ENCODE measurements around the gene NPW.

Gene NPW

DNA sequence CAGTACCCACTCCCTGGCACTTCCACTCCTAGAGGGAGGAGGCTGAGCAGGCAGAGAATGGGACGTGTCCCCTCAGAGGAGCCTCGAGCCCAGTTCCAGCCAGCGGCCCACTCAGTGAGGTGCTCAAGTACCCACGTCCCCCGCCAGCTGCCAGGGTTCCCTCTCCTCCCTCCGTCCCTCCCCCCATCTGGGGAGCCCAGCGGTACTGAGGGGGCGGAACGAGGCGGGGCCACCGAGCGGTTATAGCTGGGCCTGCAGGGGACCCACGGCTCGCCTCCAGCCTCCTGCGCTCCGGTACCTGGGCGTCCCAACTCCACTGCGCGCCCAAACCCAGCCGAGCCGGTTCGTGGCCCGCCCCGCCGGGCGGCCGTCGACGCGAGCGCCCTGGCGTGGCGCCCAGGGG is at the start of gene NPW:
Gene NPW, plus strand, starts transcription at position 268 of the 403 bp plus-strand sequence.
- DNase-seq = peak; percentile 50

DNA sequence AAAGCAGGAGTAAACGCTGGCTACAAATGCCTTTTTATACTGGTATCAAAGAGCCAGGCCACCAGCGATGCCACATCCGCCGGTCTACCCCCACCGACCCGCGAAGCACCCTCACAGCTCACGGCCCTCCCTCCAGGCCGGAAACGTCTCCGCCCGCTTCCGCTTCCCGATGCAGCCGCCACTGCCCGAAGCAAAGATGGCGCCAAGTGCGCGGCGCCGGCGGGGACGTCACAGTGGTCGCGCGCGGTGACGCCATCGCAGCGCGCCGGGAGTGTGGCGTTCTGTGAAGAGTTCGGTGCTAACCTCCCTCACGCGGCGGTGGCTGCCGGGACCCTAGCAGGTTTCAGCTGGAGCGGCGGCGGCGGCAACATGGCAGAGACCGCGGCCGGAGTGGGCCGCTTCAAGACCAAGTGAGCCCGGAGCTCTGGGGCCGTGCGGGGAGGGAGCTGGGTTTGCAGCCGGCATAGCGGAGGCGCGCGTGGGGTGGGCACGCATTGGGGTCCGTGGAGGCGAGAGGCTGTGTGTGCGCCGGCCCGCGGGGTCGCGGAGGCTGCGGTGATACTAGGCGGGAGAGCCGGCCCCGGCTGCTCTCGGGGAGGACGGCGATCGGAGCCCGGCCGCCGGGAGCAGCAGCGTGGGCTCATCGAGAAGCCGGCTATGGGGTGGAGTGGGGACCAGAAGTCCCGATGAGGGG is 47.6 kb upstream of the NPW start, which contains the start of gene TBL3:
Gene TBL3, plus strand, starts transcription at position 258 of the 694 bp plus-strand sequence. Its CDS starts 112 bp downstream, at position 370.
- DNase-seq = peak; percentile 97

DNA sequence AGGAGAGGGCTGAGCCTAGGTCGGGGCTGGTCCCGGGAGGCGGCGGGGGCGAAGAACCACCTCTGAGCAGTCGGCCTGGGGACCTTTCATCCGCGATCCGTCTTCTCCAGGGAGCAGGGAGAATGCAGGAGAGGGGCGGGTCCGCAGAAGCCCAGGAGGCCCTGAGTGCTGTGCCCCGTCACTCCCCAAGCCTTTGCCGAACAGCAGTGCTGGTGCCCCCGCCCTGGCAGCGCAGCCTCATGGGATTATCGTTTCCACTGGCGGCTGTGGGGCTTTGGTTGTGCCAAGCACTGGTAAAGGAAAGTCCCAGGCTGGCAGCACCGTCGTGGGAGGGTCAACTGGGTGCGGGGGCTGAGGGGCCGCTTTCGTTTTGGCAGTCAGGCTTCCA is 47.1 kb upstream of the NPW start:
- DNase-seq = no peak

DNA sequence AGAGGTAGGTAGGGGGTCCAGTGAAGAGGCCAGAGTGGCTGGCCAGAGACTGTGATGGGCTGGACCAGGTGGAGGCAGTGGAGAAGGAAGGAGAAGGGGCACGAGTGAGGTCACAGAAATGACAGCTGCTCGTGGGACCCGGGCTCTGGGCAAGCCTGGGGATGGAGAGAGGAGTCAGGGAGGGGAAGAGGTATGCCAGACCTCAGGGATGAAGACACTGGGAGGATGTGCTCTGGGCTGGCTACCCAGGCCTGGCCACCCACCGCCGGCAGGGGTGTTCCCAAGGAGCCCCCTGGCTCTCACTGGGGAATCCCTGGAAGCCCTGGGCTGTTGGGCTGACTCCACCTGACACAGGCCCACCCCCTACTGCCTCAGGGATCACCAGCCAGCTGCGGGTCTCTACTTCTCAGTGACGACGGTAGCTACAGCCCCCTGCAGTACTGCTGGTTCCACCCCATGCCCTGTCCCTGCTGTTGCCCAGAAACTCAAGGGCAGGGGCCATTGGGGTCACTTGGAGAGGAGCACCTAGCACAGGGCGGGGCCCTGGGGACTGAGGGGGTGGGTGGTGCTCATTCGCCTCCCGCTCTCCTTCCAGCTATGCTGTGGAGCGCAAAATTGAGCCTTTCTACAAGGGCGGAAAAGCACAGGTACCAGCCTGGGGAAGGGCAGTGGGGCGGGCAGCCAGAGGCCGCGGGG is 46.0 kb upstream of the NPW start:
- no peak for DNase-seq

DNA sequence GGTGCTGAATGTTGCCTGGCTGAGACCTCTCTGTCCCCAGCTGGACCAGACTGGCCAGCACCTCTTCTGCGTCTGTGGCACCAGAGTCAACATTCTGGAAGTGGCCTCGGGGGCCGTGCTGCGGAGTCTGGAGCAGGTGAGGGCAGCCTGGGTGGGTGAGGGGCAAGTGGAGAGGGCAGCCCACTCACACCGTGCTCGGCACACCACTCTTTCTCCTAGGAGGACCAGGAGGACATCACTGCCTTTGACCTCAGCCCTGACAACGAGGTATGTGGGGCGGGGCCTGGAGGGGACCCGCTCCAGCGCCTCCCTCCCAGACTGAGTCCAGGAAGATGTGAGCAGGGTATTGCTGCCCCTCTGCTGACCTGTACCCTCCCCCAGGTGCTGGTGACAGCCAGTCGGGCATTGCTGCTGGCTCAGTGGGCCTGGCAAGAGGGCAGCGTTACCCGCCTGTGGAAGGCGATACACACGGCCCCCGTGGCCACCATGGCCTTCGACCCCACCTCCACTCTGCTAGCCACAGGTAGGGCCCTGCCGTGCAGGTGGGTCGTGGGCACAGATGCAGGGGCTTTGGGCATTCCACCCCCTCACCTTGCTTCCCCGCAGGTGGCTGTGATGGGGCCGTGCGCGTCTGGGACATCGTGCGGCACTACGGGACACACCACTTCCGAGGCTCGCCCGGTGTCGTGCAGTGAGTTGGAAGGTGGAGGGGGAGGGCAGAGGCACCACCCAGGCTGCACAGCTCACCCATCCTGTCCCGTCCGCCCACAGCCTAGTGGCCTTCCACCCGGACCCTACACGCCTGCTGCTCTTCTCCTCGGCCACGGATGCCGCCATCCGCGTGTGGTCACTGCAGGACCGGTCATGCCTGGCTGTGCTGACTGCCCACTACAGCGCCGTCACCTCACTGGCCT is 45.2 kb upstream of the NPW start:
- no peak for DNase-seq

DNA sequence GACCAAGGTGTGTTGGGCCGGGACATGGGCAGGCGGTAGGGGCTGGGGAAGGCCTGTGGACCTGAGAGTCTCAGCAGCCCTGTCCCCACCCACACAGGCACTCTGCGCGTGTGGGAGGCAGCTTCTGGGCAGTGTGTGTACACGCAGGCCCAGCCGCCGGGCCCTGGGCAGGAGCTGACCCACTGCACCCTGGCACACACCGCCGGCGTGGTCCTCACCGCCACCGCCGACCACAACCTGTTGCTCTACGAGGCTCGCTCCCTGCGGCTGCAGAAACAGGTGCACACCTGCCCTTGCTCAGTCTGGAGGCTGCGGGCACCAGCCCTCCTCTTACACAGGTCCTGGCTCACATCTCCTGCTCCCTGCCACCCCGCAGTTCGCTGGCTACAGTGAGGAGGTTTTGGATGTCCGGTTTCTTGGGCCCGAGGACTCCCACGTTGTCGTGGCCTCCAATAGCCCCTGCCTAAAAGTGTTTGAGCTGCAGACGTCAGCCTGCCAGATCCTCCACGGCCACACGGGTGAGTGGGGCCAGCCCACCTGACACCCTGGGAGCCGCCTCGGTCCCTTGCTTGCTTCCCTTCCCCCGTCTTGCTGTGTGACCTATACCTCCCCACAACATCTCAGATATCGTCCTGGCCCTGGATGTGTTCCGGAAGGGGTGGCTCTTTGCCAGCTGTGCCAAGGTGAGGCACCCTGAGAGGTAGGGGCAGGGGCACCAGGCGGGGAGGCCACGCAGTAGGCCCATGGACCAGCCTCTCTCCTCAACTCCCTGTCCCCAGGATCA is 44.0 kb upstream of the NPW start:
- DNase-seq = no peak

DNA sequence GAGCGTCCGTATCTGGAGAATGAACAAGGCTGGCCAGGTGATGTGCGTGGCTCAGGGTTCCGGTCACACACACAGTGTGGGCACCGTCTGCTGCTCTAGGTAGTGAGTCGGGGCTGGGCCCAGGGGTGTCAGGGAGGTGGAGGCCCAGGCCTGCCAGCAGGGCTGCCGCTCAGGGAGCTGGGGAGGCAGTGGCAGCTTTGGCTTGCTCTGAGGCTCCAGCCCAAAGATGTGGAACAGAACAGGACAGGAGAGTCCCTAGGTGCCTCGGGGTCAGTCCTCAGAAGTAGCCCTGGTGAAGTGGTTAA is 43.4 kb upstream of the NPW start:
- no peak for DNase-seq

DNA sequence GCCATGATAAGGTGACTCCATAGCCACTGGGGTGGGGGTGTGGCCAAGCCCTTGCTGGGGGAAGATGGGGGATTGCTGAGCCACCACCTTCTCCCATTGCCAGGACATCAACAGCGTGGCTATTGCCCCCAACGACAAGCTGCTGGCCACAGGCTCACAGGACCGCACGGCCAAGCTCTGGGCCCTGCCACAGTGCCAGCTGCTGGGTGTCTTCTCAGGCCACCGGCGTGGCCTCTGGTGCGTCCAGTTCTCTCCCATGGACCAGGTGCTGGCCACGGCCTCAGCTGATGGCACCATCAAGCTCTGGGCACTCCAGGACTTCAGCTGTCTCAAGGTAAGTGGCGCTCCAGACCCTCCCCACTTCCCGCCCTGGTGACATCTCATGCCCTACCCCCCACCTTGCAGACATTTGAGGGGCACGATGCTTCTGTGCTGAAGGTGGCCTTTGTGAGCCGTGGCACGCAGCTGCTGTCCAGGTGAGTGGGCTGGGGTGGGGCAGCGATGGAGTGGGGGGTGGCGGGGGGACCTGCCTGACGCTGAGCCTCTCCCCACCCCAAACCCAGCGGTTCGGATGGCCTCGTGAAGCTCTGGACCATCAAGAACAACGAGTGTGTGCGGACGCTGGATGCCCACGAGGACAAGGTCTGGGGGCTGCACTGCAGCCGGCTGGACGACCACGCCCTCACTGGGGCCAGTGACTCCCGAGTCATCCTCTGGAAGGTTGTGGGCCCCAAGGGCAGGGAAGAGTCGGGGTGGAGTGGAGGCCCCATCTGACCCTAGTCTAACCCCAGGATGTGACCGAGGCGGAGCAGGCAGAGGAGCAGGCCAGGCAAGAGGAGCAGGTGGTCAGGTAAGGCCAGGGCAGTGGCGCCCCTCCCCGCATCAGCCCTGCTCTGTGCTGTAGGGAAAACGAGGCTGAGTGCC is 42.4 kb upstream of the NPW start:
- no peak for DNase-seq

DNA sequence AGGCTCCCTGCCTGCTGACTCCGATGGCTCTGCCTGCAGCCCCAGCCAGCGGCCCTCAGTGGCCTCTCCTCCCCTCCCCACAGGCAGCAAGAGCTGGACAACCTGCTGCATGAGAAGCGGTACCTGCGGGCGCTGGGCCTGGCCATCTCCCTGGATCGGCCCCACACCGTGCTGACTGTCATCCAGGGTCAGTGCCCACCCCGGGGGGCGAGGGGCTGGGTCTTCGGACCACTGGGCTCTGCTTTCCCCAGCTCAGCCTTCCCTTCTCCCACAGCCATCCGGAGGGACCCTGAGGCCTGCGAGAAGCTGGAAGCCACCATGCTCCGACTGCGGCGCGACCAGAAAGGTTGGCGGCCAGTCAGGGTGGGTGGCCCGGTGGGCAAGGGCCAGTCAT is 41.7 kb upstream of the NPW start:
- no peak for DNase-seq

DNA sequence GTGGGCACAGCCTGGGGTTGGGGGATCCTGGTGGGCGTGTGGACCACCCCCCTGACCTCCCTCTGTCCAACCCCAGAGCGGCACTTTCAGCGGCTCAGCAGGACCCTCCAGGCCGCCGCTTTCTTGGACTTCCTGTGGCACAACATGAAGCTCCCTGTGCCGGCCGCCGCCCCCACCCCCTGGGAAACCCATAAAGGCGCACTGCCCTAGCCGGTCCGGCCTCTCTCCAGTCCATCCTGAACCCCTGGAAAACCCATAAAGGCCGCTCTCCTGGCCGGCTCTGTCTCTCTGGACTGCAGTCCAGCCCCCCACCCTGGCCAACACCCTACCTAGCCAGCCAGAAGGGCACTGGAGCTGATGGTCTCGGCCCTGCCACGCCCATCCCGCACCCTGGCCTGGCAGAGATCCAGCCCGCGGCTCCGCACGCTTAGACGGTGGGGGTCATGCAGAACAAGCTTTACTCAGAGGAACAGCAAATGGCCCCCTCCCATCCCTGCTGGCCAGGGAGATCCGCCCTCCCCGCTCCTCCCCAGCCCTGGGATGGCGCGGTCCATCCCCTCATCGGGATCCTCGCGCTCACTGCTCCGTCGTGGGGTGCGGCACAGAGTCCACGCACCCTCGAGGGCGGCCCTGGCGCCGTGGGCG is 41.0 kb upstream of the NPW start:
- no peak for DNase-seq

DNA sequence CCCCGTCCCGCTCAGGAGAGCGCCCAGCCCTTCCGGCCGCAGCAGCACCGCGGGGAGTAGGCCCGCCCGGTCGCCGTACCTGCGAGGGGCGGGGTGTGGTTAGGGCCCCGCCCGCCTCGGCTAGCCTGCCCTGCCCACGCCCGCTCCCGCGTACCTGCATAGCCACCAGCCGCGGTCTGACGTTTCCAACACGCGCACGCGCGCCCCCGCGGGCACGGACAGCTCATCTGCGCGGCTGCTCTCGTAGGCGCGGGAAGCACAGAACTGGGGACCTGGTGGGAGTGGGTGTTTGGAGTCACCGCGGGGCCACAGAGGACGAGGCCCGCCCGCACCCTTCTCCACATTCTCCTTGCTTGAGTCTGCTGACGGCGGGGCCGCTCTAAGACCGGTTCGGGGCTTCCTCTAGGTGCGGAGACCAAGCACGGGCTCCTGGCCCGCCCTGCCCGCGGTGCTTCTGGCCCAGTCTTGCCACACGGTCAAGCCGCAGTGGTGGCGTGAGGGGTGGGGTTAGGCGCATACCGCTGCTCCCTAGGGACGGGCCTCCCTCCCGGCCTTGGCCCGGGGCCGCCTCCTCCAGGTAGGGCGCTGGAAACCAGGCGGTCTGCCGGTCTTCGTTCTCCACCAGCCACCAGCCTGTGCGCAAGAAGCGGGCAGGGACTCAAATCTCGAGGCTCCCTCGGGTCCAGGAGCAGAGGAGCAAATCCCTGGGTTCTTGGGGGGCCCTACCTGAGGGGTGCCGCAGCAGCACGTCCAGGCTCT is 40.1 kb upstream of the NPW start:
- peak; percentile 30 for DNase-seq

DNA sequence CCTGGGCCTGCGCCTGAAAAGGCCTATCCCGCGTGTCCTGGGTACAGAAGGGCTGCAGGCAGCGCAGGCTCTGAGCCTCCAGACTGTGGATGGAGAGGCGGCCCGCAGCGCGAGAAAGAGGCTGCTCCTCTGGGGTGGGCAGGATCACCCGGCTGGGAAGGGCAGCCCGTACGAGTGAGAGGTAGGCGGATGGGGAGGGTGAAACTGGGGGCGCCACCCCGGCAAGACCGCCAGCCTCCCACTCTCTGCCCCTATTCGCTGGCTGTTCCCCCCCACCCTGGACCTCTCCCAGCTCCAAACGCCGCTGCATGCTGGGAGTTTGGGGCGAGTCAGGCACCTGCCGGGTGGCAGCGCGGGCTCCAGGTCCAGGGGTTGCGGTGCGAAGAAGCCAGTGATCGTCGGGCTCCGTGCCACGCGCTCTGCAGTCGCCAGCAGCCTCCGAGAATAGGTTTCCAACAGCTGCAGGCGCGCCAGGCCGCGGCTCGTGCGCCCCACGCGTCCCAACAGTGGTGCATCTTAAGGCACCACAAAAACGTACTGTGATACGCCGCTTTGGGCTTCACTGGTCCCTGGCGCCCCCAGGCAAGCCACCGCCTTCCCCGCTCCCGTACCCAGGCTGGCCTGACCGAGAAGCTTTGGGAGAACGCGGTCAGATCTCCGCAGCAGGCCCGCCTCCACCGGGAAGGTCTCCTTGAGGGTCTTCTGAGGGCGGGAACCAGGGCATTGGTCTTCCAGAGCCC is 39.4 kb upstream of the NPW start:
- peak; percentile 43 for DNase-seq

DNA sequence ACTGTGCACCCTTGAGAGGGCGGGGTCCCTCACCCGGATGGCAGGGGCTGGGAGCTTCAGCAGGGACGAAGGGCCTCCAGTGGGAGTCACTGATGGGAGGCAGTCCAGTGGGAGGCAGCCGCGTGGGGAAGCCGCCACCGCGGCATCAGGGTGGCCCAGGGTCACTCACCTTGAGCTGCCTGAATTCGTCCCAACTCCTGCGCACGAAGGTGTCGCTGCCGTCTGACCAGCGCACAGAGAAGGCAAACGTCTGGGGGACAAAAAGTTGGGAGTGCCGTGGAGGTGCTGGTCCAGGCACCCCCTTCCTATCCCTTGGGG is 38.9 kb upstream of the NPW start:
- DNase-seq = no peak

DNA sequence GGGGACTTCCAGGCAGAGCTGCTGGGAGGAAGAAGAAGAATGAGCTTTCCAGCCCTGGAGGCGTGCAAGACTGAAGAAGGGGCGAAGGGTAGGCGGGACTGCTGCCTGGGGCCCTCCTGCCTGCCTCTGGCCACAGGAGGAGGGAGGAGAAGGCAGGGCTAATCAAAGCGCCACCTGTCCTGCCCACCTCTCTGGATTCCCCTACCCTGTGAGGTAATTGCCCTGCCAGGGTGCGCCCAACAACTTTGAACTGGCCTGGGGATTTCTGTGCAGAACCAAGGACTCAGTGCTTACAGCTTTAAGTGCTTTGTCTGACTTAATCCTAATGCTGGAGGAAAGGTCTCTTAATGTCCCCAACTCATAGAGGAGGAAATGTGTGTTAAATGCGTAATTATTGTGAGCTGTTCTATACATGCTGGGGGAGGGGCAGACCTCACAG is 38.2 kb upstream of the NPW start, which contains the start of gene NOXO1:
Gene NOXO1, minus strand, starts transcription at position 72 of the 439 bp plus-strand sequence. CDS start 290 bp downstream, outside the sequence.
- DNase-seq = peak; percentile 30

DNA sequence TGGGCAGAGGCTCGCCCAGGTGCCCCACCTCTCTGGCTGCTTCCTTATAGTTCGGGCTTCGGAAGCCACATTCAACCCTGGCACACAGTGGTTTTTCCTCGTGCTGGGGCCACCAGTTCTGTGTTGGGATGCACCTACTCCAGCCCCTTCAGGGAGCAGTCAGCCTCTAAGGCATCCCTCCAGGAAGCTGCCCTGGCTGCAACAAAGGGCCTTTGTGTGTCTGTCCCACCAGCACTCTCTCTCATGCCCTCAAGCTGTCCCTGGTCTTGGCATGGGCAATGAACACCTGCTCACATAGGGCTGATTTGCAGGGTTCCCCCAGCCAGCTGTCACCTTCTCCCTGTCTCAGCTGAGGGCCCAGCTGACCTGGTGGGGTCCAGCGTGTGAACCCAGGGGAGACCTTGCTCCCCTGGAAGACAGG is 37.6 kb upstream of the NPW start:
- peak; percentile 38 for DNase-seq

DNA sequence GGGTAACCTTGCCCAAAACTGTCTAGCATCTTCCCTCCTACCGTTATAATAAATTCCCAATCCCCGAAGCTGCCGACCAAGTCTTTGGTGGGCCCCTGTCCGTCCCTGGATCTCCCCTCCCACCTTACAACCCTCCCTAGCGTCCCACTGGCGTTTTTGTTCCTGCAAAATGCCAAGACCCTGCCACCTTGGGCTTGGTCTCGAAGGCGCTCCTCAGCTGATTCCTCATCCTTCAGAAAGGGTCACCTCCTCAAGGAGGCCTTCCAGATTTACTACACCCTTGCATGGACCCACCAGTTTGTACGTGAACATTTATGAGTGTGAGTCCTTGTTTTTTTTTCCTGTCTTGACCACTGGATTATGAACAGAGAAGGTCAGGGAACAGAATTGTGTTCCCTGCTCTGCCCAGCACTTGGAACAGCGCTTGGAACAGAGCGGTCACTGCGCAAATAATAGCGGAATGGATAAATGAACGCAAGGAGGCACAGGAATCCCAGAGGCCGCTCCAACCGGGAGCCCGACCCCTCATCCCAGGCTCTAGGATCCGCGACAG is 36.5 kb upstream of the NPW start:
- no peak for DNase-seq

DNA sequence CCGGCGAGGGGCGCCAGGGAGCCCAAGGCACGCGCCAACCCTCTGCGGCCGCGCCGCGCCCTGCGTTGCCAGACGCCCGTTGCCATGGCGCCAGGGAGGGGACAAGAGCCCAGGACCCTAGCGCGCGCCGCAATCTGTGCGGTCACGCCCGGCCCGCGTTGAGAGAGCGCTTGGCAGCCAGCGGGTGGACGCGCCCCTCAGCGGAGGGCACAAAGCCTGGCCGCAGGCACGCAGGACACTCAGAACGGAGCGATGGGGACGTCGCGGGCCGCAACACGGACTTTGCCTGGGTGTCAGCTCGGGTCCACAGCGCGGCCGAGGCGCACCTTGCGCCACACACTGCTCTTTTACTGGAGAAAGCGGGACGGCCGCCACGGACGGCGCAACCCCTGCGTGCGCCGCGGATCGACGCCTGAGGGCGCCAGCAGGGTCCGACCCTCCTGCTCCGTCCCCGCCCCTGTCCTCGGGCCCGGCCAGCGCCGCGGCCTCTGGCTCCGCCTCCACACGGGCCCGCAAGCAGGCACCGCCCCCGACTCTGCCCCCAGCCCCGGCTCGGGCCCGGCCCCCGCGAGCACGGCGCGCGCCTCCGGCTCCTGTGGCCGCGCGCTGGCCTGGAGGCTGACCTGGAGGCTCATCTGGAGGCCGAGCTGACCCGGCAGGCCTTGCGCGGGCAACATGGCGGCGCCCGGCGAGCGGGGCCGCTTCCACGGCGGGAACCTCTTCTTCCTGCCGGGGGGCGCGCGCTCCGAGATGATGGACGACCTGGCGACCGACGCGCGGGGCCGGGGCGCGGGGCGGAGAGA is 35.8 kb upstream of the NPW start, which contains the start of gene GFER:
Gene GFER, plus strand, starts transcription at position 650 of the 803 bp plus-strand sequence. Its CDS starts 26 bp downstream, at position 676.
- peak; percentile 96 for DNase-seq

Data from eye (tissue), 1 donor.